Keratinocyte (primary cell): Measurements from ENCODE around the gene TFPI.

Experiments used
- CTCF ChIP-seq, 3 experiments: IDR thresholded peaks in 1 of 3; conservative IDR thresholded peaks in 1 of 3; optimal IDR thresholded peaks in 1 of 3; 2 replicates in 2 of 3; 3 replicates in 1 of 3; pipeline versions ENCODE3 to v1.5.1; 2011; ENCODE audit warnings: low read length in 3 of 3, mild to moderate bottlenecking in 3 of 3, moderate library complexity in 2 of 3, control low read depth in 1 of 3, inconsistent platforms in 1 of 3; ENCODE audit not compliant: insufficient read depth in 2 of 3; ENCODE audit errors: extremely low read depth in 1 of 3
- EZH2 ChIP-seq: IDR thresholded peaks from one replicate; pipeline ENCODE4 v1.6.1; 2012; ENCODE audit warnings: inconsistent platforms, mild to moderate bottlenecking, low read length, moderate library complexity

- TF ChIP-seq CTCF (optimal IDR thresholded peaks at IDR 0.05 in 1 of 3, IDR thresholded peaks at IDR 0.05 in 1 of 3, conservative IDR thresholded peaks at IDR 0.05 in 1 of 3; ENCODE audit: extremely low read depth in 1 of 3, insufficient read depth in 2 of 3, low read length in 3 of 3), result no peak
- TF ChIP-seq EZH2, result no peak
These were observed 61.1 kb downstream of the TFPI start for GRCh38 chr2:187493180-187493579.
